ENCODE measurements around the gene TSHB.

The TSHB gene

GRCh38 chr1:115060501-115060900 lies 30.9 kb downstream of the TSHB start:
- DNase-seq, result no peak

DNA sequence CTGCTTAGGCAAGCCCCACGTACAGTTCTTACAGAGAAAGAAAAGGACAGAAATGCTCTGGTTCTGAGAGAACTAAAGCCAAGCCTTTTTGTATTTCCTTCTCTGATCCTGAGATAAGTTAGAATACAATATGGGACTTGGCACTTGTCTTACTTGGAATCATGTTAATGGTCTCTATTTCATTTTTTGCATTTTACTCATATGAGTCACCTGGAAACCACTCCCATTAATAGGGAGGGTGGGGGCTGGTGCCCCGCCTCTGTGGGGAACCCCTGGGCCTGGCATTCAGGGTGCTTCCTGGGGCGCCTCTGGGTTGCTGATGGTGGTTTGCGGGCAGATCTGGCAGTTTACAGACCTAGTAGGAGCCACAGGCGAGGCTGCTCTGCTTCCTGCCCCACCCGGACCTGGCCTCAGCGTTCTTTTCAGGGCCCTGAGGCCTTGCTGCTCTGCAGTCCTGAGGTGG lies 32.9 kb downstream of the TSHB start:
- DNase-seq, result no peak

- no peak for DNase-seq
These were observed 33.7 kb downstream of the TSHB start for GRCh38 chr1:115063228-115063901.

- DNase-seq, result no peak
These were observed 34.8 kb downstream of the TSHB start for GRCh38 chr1:115064461-115064860.

GRCh38 chr1:115065021-115065420 lies 35.4 kb downstream of the TSHB start:
- no peak for DNase-seq

DNA sequence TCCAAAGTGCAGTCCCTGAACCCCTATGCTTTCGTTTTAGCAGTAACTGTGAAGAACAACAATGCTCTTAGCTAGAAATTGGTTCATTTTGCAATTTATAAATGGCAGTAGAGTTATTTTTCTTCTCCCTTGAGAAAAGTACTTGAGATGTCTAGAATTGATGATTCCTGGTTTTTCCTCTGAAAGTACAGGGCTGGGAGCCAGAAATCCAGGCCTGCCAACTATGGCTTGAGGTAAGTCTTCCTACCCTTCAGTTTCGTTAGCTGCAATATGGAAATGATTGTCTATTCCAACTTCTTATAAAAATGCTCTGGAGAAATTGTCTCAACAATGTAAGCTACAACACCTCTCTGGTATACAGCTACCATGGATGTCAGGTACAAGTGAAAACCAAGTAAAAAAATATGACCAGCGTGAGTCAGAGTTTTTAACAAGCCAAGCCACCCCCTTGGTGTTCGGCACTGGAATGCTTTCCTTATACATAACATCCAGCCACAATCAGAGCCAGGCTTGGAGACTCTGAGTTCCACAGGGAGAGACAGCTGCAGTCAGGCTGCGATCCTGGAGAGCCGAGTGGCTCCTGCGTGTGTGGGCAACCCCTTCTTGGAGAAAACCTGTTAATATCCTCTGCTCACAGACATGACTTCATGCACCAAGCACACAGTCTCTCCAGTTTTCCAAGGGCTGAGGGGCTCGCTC lies 37.7 kb downstream of the TSHB start:
- peak; percentile 69 for DNase-seq

- DNase-seq, result peak; percentile 20
These were observed 39.4 kb downstream of the TSHB start for GRCh38 chr1:115068826-115069585.

- DNase-seq, result peak; percentile 22
These were observed 40.2 kb downstream of the TSHB start for GRCh38 chr1:115069659-115070308.

DNA sequence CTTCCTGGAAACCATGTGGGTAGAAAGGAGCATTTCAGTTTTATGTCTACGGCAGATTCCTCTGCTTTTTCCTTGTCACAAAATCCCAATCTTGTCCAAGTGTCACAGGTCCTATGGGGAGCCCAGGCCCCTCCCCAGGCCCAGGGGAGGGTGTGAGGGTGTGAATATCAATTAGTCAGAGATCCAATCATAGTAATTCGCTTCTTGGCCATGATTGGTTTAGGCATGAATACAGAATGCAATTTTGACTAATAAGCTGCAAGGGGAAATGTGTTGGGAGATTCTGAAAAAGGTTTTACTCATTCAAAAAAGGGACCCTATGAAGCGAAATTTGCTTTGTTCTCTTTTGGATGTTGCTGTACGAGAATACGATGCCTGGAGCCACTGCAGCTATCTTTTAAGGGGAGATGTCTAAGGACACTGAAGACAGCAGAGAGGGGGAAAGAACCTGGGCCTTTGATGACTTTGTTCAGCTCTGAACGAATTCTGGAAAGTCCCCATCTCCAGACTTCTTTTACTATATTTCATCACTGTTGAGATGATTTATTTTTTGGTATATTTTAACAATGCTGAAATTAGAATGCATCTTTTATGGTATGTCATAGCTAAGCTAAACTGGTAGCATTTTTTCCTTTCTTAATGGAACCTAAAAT lies 41.5 kb downstream of the TSHB start:
- DNase-seq, result no peak

DNA sequence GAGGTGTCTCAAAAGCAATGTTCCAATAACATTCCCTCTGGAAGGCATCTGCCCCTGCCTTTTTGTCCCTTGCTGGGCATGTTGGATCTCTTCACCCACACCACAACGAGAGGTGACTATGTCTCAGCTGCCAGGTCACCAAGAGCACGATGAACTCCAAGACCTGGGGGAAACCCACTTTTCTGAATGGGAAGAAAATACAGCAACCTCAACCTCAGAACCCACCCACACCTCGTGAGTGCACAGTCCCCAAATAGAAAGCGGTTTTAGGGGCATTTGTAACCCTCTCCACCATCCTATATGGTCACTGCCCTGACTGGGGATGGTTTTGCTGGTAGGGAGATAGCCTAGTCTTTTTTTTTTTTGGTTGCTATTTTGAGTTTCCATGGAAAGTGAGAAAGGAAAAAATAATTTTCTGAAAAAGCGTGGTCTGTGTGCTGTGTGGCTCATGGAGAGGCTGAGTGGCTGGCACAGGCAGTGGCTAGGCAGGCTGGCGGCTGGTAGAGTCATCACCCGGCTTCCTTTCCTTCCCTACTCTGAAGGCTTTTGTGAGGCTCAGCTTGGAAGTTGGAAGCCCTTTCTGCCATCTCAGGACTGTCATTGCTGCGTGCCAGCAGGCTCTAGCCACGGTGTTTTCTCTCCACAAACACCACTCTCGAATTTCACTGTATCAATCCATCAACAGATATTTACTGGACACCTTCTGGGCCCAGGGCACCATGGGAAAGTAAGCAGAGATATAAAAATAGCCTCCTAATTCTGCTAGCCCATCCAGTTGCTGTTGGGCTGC lies 43.9 kb downstream of the TSHB start:
- DNase-seq, result no peak

DNA sequence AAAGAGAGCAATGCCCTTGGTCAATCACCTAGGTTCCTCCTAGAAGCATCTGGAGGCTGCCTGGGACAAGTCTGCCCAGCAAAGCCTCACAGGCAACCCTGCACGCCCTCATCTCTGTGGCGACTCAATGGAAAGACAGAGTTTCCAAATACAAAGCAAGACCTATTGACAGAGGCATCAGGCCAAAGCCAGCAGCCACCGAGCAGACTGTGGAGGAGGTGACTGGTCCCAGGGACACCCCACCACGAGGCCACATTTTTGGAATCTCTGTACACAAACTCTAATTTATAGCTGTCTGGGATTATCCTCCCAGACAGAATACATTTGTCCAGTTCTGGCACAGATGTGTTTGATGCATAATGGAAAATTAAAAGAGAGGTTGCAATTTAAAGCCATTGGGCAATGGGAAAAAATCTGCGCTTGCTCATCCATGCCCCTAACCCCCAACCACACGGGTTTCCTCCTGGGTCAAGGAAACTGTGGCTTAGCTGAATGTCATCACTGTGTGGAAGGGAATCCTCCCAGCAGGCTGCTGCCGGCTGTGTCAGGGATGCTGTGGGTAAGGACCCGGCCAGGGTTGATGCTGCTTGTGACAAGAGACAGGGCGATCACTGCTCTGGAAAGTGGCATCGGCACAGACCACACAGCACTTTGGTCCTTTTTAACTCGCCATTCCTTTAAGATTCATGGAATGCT lies 45.4 kb downstream of the TSHB start:
- peak; percentile 53 for DNase-seq

DNA sequence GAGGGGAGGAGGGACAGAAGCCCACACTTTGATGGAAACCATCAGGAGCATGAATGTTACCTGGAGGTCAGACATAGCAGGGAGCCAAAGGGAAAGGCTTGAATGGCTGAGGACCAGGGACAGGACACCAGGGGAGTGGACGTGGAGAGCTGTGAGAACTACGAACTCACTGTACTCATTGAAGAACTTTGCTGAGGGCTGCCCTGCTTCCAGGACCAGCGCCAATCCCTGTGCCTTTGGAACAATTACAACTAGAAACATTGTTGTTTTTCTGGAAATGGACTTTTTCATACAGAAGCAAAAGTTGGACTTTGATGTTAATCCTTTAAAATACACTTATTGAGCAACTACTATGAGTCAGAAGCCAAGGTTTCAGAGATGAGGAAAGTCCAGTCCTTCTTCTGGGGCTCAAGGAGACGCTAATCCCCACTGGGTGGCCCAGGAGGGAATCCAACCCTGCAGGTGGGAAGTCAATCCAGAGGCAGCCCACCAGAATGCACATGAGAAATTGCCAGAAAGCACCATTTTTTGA lies 46.8 kb downstream of the TSHB start:
- no peak for DNase-seq

- peak; percentile 31 for DNase-seq
These were observed 47.8 kb downstream of the TSHB start for GRCh38 chr1:115077286-115077983.

DNA sequence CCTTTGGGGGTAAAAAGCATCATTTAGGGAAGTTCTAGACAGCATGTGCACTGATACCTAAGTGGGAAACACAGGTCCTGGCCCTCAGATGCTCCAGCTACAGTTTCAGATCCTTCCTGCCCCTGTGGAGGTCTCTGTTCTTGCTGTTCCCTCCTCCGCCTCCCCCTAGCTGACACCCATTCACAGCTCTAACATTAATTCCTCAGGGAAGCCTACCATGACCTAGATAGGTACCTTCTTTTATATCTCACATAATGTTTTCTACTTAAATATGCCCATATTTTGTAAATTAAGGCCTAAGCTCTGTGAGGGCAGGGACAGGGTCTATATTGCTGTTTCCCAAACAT lies 48.3 kb downstream of the TSHB start:
- DNase-seq, result no peak

DNA sequence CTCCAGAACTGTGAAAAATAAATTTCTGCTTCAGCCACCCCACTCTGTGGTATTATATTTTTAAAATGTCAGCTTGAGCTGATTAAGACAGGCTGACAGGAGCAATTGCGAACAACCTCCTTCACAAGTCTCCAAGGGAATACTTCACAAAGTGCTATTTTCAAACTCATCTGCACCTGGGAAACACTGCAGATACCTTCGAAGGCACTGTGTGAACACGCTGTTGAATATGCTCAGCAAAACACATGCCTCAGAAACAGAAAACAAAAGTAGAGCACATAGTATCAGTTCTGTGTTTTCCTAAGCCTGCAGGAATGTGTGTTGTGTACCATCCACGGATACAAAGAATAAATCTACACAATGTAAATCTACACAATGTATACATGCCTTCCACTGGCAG lies 49.1 kb downstream of the TSHB start:
- no peak for DNase-seq

- no peak for DNase-seq
These were observed 53.3 kb downstream of the TSHB start for GRCh38 chr1:115082949-115083348.
